GM18507 (cell line): ENCODE results near the gene PEX14.

Experiments
- DNase-seq: peaks from one replicate; pipeline ENCODE4 v3.0.0; 2011; ENCODE audit warnings: low read depth; ENCODE audit not compliant: insufficient read length; ENCODE audit errors: extremely low spot score
- FAIRE-seq: peaks from 2 replicates; lab custom pipeline; 2011; peaks lifted over from hg19 to GRCh38; lab: Jason Lieb, UNC

Gene PEX14

DNA sequence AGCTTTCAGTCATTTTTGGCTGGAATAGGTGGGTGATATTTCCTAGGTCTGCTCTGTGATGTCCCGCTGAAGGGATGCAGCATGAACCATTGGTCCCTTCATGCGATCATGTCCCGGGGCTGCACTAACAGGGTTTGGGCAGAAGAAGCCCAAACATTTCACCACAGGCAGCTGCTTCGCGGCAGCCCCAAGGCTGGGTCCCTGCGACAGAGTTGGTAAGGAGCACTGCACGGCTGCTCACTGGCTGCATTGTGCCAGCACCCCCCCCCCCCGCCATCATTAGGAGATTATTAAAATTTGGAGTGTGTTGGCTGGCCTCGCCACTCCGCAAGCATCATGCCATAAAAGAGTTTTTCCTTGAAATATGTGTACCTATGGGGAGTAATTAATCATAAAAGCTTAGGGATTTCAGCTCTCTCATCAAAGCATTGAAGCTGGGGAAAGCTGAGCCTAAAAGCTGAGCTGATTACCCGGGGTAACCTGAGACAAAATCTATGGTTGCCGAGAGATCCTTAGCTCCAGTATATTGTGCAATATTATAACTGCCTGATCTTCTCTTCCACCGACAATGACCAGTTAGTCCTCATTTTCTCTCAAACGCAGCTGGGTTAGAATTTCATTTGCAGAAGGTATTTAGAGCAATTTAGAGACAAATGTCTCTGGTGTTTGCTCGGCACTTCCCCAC, 62.5 kb downstream of the PEX14 start:
- FAIRE-seq: no peak

GRCh38 chr1:10538646-10539355, 64.1 kb downstream of the PEX14 start:
- DNase-seq (no peak), FAIRE-seq (no peak)

More for the DNA sequence above, 62.5 kb downstream of the PEX14 start:
- DNase-seq: no peak

DNA sequence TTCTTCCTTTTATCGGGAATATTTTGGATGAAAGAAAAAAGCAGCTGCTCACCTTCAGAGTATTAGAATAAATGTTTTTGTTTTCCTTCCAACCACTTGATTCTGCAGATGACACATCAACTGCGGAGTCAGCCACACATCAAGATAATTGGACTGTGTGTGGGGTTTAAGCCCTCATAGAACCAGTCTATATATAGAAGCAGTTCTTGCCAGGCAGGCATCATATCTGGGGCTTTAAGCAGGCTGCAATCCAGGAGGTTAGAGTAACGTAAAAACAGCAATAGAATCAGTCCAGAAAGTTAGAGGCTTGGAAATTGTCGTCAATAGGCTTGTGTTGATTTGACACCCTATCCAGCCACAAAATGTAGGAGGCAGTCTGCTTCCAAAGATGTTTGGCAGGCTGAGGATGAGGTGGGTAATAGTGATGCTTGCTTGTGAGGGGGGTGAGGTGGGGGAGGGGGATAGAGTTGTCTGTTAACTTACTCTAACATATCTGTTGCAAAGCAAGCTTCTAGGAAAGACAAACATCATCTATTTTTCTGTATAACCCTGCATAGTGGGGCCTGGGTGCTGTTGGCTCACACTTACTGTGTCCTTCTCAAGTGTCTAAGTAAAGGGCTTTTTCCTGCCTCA, 64.8 kb downstream of the PEX14 start:
- FAIRE-seq: no peak

GRCh38 chr1:10540277-10541005, 65.7 kb downstream of the PEX14 start:
- DNase-seq (no peak), FAIRE-seq (no peak)

More for the DNA sequence above, 64.8 kb downstream of the PEX14 start:
- DNase-seq: no peak

DNA sequence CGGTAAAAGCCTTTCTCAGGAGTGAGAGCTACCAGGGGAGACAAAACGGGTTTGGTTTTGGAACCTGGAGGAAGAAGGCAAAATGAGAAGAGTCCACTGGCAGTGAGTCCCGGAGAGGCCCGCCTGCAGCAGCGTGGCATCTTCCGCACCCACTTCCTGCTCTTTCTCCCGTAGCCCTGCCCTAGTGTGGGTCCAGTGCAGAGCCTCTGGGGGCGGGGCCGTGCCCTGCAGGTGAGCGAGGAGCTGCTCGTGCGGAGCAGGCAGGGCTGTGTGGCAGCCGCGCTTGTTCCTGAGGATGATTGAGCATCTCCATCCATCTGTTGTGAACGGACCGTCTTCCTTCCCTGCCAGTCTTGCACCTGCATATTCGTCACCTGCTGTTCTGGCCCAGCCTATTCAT, 66.5 kb downstream of the PEX14 start:
- FAIRE-seq: no peak
- no peak for DNase-seq

DNA sequence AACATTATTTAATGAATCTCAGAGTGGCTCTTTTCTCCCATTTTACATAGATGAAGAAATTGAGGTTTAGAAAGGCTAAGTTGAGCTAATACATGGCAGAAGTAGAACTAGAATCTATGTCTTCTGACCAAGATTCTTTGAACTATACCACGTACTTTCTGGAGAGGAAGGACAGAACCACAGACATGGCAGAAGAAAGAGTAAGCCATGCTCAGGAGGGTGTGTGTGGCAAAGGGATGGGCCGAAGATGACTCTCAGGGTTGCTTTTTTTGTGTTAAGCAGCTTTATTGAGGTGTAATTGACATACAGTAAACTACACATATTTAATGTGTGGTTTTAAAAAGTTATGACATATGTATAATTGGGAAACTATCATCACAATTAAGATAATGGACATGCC, 69.5 kb downstream of the PEX14 start:
- DNase-seq (no peak), FAIRE-seq (no peak)

- DNase-seq: no peak
- no peak for FAIRE-seq
These were observed 72.1 kb downstream of the PEX14 start for GRCh38 chr1:10546896-10547295.

- no peak for DNase-seq
- no peak for FAIRE-seq
These were observed 75.3 kb downstream of the PEX14 start for GRCh38 chr1:10549904-10550664.

GRCh38 chr1:10553118-10553517, 78.4 kb downstream of the PEX14 start:
- DNase-seq: no peak
- no peak for FAIRE-seq

DNA sequence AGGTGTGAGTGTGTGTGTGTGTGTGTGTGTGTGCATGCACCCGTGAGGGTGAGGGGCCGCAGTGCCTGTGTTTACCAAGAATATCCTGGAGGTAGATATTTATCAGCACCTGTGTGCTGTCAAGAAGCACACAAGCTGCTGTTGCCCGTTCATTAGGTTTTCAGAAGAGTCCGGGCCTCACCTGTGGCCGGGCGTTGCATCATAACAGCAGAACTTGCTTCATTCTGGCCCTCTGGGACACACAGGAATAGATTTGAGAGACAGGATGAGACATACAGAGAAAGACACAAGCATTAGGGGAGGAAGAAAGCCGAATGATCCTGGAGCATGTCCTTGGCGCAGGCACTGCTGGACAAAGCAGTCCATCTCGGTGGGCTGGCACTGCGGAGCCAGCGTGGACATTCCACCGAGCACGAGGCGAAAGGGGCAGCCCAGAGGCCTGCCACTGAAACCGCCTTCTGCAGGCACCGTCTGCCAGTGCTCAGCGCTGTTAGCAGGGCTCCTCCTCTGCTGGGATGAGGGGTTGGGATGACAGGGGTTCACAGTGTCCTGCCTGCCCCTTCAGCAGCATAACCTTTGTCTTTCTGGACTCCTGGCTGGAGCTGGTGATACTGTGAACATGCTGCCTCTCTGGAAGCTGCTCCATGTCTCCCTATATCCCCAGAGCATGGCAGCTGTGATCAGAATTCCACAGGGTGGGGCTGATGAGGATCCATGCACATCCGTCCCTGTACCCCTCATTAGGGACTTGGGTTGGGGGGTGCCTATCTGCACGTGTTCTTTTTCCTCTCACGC, 81.1 kb downstream of the PEX14 start:
- no peak for DNase-seq
- FAIRE-seq: peak; percentile 24

- no peak for FAIRE-seq
These were observed 81.8 kb downstream of the PEX14 start for GRCh38 chr1:10556430-10557005.

DNA sequence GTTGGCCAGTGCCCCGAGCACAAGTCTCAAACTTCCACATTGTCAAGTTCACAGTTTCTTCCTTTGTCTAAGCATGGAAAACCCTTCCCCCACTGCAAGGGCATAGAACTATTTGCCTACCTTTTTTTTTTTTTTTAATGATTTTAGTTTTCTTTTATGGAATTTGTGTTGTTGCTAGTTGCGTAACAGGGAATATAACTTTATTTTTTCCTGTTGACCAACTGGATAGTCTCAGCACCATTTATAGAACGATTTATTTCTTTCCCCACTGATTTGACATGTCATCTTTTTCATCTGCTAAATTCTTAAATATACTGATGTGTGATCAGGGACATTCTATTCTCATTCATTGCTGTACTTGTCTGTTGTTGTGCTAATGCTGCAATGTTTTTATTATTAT, 83.0 kb downstream of the PEX14 start:
- DNase-seq (no peak), FAIRE-seq (no peak)

More at GRCh38 chr1:10556430-10557005, 81.8 kb downstream of the PEX14 start:
- no peak for DNase-seq

- FAIRE-seq (no peak), DNase-seq (no peak)
These were observed 84.6 kb downstream of the PEX14 start for GRCh38 chr1:10559386-10559785.

GRCh38 chr1:10561497-10561896, 86.7 kb downstream of the PEX14 start:
- no peak for DNase-seq
- FAIRE-seq: no peak

- no peak for FAIRE-seq
- DNase-seq: no peak
These were observed 87.2 kb downstream of the PEX14 start for GRCh38 chr1:10561955-10562354.

DNA sequence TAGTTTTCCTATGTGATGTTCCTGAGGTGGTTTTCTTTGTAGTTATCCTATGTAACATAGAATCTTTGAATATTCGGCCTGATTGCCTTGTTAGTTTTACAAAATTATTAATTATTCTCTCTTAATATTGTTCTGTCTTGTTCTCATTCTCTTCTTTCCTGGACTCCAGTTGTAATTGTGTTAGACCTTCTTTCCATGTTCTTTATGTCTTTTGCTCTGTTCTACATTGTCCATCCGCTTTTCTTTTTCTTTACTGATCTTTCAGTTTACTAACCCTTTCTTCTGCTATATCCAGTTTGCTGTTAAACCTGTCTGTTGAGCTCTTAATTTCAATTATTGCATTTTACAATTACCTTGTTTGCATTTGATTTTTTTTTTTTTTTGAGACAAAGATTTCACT, 89.3 kb downstream of the PEX14 start:
- no peak for FAIRE-seq

GRCh38 chr1:10569531-10569930, 94.8 kb downstream of the PEX14 start:
- FAIRE-seq (no peak), DNase-seq (no peak)

More for the DNA sequence above, 89.3 kb downstream of the PEX14 start:
- no peak for DNase-seq

- DNase-seq: no peak
- no peak for FAIRE-seq
These were observed 100.9 kb downstream of the PEX14 start for GRCh38 chr1:10575616-10576015.
